Activated CD4-positive, CD25-positive, alpha-beta regulatory T cell treated with anti-CD3 and anti-CD28 coated beads, Interleukin-2, amount 50 U/mL, for 16 hours (primary cell): Measurements from ENCODE around the gene CACNG1.

ENCODE experiments used
- DNase-seq: peaks from one replicate; pipeline ENCODE4 v3.0.0-alpha.2; 2020; ENCODE audit warnings: low read depth, low spot score

CACNG1 gene, protein sequence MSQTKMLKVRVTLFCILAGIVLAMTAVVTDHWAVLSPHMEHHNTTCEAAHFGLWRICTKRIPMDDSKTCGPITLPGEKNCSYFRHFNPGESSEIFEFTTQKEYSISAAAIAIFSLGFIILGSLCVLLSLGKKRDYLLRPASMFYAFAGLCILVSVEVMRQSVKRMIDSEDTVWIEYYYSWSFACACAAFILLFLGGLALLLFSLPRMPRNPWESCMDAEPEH

DNA sequence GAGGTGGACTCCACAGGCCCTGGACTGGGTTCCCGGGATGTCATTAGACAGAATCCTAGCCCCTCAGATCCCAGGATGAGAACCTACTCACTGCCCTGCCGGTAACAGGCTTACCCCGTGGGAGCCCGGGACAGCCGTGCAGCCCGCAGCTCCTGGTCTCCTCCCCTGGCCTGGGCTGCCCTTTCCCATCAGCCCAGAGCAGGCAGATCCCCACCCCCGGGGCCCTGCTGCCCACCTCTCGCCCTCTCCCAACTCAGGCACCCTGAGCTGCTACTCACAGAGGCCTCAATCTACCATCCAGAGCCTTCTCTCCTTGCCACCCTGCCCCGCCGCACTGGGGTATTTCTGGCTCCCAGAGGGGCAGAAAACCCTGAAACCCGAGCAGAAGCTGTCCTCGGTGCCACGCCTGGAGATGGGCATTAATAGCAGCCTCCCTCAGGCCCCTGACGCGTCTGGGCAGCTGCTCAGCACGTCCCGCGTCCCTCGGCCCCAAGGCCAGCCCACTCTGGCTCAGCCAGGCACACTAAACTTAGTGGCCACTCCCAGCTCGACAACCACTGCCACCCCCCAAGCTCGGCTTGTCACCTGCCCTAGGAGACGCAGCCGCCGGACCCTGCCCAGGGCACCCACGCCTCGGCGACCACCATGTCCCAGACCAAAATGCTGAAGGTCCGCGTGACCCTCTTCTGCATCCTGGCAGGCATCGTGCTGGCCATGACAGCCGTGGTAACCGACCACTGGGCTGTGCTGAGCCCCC is at the start of gene CACNG1:
Gene CACNG1, plus strand, starts transcription at position 539 of the 757 bp plus-strand sequence. Its CDS starts 107 bp downstream, at position 646.
- DNase-seq = no peak

GRCh38 chr17:66994930-66995535 is 49.3 kb upstream of the CACNG1 start:
- DNase-seq = no peak

DNA sequence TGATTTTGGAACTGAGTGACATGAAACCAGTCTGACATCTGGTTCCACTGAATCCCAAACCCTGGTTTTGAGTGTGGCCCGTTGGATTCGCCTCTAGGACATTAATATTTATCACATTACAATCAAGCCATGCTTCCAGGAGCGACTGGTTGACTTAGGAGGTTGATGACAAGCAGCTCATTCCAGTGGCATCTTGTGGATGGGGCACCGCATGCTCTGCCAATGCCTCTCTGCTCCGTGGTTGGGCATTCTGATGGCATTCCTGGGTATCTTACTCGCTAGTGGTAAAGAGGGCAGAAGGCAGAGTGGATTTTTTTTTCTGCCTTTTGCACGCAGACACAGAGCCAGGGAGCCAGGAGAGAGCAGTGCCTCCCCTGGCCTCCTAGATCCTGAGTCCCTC is 48.4 kb upstream of the CACNG1 start:
- no peak for DNase-seq

DNA sequence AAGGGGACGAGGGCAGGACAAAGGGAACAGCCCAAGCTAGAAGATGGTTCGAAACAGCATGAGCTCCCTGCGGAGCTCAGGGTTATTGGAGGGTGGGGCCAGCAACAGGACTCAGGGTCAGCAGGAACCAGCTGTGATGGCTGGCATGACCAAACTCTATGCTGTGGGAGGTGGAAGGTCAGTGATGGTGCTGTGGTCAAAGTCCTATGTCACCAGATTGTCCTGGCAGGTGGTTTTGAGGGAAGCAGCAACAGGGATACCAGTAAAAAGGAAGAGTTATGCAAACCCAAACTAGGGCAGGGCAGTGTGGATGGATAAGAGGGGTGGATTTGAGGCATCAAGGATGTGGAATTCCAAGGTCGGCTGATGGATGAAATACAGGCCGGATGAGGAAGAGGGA is 47.4 kb upstream of the CACNG1 start:
- DNase-seq = no peak

- no peak for DNase-seq
Measured at GRCh38 chr17:67003231-67003630, 41.1 kb upstream of the CACNG1 start.

DNA sequence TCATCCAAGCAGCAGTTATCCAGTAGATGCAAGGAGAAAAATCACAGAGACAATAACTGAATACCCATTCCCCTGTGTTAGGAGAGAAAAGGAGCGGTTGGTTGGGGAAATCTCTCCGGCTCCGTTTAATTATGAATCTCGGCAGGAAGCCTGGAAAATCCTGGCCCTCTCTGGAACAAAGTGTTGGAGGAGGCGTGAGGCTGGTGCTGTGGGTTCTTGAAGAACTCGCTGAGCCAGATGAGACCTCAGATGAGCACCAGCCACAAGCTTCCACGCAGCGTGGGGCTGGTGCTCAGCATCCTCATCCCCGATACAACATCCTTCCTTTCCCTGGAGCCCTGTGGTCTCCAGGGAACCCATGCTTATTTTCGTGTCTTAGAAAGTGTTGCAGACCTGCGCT is 40.2 kb upstream of the CACNG1 start:
- DNase-seq = no peak

DNA sequence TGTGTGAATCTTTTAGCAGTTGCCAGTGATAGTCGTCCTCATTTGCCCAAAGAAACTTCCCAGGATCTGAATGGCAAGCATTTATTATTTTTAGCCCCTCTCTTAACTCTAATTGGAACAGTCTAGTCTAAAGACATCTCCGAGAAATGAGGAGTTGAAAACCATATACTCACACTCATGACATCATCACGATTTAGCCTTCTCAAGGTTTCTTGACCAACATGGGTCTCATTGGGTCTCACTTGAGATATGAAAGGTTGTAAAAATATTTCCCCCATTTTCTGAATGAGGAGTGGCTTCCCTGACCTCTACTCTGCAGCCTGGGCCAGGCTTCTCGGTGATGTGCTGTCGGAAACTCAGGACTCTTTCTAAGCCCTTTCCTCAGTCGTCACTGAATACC is 37.1 kb upstream of the CACNG1 start:
- DNase-seq = no peak

GRCh38 chr17:67008101-67008500 is 36.3 kb upstream of the CACNG1 start:
- DNase-seq = no peak

DNA sequence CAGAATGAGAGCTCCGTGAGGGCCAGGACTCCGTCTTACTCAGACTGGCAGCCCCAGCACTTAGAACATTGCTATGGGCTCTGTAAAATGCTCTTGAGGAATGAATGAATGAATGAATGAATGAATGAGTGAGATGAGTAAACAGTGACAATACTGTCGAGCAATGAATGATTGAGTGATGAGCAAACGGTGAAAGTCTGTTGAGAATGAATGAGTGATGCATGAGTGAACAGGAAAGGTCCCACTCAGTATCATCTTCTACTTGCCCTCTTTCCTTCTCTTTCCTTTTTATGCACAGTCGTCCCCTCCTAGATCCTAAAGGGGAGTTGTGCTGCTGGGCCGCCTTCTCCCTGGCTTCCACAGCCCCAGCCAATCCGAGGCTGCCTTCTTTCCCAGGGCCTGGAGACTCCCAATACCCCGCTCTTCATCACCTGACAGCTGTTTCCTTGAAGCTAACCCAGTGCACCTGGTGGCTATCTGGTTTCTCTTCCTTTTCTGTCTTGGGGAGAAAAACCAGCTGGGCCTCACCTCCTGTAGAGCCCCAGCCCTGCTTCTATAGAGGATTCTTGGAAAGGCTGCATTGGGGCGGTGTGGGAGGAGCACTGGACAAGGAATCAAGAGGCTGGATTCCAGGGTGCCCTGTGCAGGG is 32.7 kb upstream of the CACNG1 start:
- no peak for DNase-seq

GRCh38 chr17:67013891-67014290 is 30.5 kb upstream of the CACNG1 start:
- DNase-seq = no peak

GRCh38 chr17:67015001-67015400 is 29.4 kb upstream of the CACNG1 start:
- no peak for DNase-seq

DNA sequence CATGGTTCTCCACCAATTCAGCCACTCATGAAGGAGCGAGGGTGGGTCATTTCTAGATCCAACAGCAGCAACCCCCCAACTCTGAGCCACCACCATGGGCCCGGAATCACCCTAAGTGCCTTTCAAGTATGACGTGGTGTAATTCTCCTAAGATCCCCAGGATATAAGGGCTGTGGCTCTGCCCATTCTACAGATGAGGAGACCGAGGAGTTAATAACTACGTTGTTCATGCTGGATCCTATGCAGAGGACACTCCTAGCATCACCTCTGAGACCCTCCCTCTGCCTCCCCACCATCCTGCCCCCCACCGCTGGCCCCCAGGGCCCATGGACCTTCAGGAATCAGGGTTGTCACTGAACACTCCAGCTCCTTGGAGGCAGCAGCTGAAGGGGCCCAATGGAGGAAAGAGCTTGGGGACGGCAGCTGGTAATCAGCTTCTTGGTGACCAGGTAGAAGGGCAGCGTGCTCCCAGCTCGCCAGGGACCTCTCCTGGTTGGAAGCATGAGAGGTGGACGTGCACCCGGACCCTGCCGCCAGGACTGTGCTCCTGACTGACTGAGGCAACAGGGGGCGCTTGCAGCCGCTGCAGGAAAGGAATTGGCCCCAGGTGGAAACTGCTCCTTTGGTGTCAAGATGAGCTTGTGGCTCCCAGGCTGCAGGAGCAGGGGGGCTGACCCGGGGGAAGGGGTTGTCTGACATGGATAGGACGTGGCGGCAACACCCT is 28.2 kb upstream of the CACNG1 start:
- no peak for DNase-seq

DNA sequence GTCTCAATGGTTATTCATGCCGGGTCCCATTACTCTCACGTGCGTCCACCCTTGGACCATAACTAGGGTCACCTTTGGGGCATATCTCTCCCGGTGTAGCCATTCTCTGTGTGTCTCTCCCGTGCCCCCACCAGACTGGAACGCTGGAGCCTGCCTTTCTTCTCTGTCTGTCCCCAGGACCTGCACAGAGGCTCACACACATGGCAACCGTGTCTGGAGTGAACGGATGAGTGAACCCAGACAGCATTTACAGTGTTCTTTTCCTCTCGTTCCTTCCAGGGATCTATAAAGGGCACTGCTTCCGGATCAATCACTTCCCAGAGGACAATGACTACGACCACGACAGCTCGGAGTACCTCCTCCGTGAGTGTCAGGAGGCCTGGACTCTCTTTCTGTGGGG is 26.4 kb upstream of the CACNG1 start:
- DNase-seq = no peak

DNA sequence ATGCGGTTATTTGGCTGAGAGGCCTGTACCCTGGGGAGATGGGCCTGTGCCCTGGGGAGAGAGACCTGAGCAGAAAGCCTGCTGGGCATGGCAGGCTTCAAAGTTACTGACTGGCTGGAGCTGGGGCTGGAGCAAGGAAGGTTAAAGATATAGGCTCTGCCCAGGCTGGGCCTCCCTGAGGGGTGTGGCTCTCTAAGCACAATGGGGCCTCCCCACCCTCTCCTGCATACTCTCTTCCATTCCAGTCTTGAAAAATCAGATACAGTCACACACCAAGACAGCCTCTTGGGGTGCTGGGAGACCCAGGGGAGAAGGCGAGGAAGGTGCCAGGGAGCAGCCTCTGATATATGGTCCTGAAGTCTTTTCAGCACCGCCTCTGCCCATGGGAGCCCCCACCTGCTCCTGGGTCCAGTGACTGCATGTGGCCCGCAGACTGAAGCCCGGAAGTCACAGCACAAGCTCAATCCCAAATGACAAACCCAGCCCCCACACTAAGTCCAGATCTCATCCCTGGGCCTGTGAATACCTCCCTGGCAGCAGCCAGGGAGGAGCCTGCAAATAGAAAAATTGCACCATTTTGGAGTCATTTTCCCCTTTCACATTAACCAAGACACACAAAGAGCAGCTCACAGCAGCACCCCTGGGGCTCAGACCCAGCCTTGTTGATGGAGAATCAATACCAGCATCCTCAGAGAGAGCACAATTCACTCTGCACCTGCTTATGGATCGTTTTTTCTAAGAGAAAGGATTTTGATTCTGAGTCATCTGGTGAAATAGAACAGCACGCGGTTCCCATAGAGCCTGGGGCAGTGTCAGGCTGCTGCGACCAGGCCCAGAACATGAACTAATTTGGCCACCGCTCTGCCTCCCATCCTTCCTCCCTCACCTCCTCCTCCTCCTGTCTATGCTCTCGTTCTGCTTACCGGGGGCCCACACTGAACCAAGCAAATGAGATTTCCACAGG is 25.6 kb upstream of the CACNG1 start:
- DNase-seq = no peak

DNA sequence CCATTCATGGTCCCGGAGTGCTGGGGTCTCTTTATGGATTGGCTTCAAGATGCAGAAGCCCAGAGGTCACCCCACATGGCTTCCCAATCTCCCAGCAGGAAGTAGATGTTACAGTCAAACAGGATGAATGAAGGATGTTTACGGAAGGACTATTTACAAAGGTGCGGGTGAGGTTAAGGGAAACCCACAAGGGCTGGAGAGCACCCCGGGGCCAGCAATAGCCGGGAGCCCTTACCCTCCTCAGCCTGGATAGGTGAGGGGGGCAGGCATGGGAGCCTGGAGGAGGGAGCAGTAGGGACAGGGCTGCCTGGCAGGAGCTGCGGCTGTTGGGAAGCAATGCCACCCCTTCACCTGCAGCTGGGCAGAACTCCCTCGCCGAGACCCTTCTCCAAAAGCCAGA is 24.5 kb upstream of the CACNG1 start:
- DNase-seq = no peak

- DNase-seq = no peak
Measured at GRCh38 chr17:67020293-67020766, 24.0 kb upstream of the CACNG1 start.

- no peak for DNase-seq
Measured at GRCh38 chr17:67021196-67021595, 23.2 kb upstream of the CACNG1 start.

DNA sequence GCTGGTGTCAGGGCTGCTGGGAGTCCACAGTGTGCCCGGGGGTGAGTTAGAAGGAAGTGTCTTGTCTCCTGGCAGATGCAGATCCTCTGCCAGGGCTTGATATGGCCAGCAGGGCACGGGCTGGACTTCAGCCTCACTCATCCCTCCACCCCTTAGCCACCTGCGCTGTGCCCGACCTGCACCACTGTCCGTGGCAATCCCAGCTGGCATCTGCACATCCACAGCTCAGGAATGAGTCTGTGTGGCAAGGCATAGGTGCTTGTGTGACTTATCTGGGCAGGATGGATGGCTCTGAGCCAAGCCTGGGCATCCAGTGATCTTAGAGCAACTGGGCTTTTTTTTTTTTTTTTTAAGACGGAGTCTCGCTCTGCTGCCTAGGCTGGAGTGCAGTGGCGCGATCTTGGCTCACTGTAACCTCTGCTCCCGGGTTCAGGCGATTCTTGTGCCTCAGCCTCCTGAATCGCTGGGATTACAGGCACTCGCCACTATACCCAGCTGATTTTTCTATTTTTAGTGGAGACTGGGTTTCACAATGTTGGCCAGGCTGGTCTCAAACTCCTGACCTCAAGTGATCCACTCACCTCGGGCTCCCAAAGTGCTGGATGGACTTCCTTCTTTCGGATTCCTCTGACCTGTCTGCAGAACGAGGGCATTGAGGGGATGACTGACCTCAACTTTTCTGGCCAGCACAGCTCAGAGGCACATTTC is 22.5 kb upstream of the CACNG1 start:
- no peak for DNase-seq

DNA sequence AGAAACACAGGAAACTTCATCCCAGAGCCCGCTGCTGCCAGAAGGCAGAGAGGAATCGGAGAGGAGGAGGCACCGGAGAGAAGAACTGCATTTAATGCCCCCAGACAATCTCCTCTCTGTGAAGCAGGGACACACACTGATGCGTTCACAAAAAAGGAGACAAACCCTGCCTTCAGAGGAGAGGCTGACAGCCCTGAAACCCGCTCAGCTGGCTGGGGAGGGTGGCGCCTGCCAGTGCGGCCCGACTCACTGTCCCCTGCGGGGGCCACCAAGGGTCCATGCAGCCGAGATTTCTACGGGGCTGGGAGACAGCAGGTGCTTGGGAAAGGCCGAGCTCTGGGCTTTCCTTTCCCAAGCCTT is 21.9 kb upstream of the CACNG1 start:
- no peak for DNase-seq

GRCh38 chr17:67024736-67025135 is 19.6 kb upstream of the CACNG1 start:
- DNase-seq = no peak
